Prostate gland (tissue), 2 donors: ENCODE measurements around the gene CDK5RAP1. TPM values are rescaled to one million over a fixed set of nuclear protein-coding genes. Genes with fewer than 3 reads are reported as not detected.
A peak's percentile ranks its signal among the peaks of the same experiment; 100 is the strongest.

Source experiments
- DNase-seq: peaks from one replicate; pipeline ENCODE4 v3.0.0-alpha.2; 2019; ENCODE audit warnings: low spot score
- H3K27ac ChIP-seq, 2 donors: fragments of 200-600 bp; sonication (generic); 2 replicates each; pipeline ENCODE4 v1.5.1; 2017 to 2019
- H3K27me3 ChIP-seq: fragments of 200-600 bp; sonication (generic); replicated peaks from 2 replicates; pipeline ENCODE4 v1.5.1; 2019; ENCODE audit not compliant: insufficient read depth
- H3K36me3 ChIP-seq, 2 donors: fragments of 200-600 bp; sonication (generic); 1 replicate in 1 of 2; 2 replicates in 1 of 2; pipeline versions ENCODE4 v1.5.1 to v1.8.1; 2017 to 2019
- H3K4me1 ChIP-seq: fragments of 200-600 bp; sonication (generic); replicated peaks from 2 replicates; pipeline ENCODE4 v1.5.1; 2019
- H3K4me3 ChIP-seq, 2 donors: fragments of 200-600 bp; sonication (generic); 2 replicates each; pipeline ENCODE4 v1.5.1; 2017 to 2019
- H3K9me3 ChIP-seq: fragments of 200-600 bp; sonication (generic); 2 replicates; pipeline ENCODE4 v1.5.1; 2017
- POLR2A ChIP-seq: fragments of 450-650 bp; IDR thresholded peaks from one replicate; pipeline ENCODE4 v1.6.1; 2016; ENCODE audit warnings: antibody characterized with exemption, mild to moderate bottlenecking
- POLR2AphosphoS5 ChIP-seq: sonication (generic); formaldehyde crosslinking; IDR thresholded peaks from one replicate; pipeline ENCODE4 v1.6.1; 2017; ENCODE audit warnings: antibody characterized with exemption
- WGBS: methylation state at CpG from one replicate; pipeline ENCODE4 v1.1.5; 2018; 5-methylcytosine and 5-hydroxymethylcytosine counted together
- intact Hi-C: fragments of 100-400 bp; cut with DNase I; formaldehyde crosslinking; loops from one replicate; pipeline ENCODE4 v1.14.2; 2022
- total RNA-seq, 2 donors: library from RNA; depleted of rRNA; stranded (reverse); fragments of >200 nt; gene quantifications; one replicate each; pipeline ENCODE4 v1.1.0, GENCODE V29; 2016
- TF ChIP-seq, protein P1 (sequence below), 4 experiments: fragments of 200-600 bp in 2 of 4; fragments of 450-650 bp in 2 of 4; sonication (generic) in 2 of 4; IDR thresholded peaks; 1 replicate in 3 of 4; 2 replicates in 1 of 4; pipeline ENCODE4 v1.5.1; 2016 to 2019; ENCODE audit warnings: antibody characterized with exemption in 4 of 4, mild to moderate bottlenecking in 2 of 4, moderate library complexity in 2 of 4

Gene CDK5RAP1, protein sequence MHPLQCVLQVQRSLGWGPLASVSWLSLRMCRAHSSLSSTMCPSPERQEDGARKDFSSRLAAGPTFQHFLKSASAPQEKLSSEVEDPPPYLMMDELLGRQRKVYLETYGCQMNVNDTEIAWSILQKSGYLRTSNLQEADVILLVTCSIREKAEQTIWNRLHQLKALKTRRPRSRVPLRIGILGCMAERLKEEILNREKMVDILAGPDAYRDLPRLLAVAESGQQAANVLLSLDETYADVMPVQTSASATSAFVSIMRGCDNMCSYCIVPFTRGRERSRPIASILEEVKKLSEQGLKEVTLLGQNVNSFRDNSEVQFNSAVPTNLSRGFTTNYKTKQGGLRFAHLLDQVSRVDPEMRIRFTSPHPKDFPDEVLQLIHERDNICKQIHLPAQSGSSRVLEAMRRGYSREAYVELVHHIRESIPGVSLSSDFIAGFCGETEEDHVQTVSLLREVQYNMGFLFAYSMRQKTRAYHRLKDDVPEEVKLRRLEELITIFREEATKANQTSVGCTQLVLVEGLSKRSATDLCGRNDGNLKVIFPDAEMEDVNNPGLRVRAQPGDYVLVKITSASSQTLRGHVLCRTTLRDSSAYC
- total RNA-seq, result 10 to 100 TPM; 18.0 to 24.7 TPM

DNA sequence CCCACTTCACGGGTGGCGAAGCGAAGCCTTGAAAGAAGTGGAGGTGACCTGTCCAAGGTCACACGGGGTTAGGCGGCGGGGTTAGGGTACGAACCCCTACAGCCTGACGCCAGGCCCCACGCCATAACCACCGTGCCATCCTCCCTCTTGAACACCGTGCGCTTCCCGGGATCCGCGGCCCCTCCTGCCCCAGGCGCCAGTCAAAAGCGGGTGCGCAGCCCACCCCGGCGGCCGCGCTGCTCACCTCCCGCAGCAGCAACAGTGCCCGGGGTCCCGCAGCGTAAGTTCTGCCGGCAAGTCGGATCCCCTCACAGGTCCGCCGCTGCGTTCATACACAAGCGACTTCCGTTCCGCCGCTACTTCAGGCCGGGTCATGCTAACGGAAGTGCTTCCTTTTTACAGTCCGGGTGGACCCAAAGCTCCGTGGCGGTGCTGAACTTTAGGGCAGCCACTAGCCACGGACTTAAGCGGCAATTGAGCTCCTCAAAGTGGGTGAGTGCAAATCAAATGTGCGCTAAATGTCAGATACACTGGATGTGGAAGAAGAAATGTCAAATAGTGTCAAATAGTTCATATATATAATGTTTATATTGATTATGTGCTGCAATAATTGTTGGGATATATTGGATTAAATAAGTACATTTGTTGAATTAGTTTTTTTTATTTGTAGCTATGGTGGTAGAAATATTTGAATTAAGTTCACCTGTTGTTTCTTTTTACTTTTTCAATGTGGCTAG lies at the start of gene CDK5RAP1:
Gene CDK5RAP1 (minus strand): TSS at position 336 of the 737 bp plus-strand sequence. CDS start 4,455 bp downstream, outside the sequence.
- Histone ChIP-seq H3K27ac (peak within 1 kb of the TSS; percentile 53 to 61), H3K9me3 (no peaks in the 10 kb centered on the region), H3K36me3 (no peaks in the 10 kb centered on the region), H3K27me3 (no peaks in the 10 kb centered on the region), H3K4me3 (peak within 1 kb of the TSS; percentile 87 to 93), H3K4me1 (peaks cover 3% of the 10 kb centered on the region)
- peak; percentile 91 for TF ChIP-seq POLR2AphosphoS5
- TF ChIP-seq, protein P1, sequence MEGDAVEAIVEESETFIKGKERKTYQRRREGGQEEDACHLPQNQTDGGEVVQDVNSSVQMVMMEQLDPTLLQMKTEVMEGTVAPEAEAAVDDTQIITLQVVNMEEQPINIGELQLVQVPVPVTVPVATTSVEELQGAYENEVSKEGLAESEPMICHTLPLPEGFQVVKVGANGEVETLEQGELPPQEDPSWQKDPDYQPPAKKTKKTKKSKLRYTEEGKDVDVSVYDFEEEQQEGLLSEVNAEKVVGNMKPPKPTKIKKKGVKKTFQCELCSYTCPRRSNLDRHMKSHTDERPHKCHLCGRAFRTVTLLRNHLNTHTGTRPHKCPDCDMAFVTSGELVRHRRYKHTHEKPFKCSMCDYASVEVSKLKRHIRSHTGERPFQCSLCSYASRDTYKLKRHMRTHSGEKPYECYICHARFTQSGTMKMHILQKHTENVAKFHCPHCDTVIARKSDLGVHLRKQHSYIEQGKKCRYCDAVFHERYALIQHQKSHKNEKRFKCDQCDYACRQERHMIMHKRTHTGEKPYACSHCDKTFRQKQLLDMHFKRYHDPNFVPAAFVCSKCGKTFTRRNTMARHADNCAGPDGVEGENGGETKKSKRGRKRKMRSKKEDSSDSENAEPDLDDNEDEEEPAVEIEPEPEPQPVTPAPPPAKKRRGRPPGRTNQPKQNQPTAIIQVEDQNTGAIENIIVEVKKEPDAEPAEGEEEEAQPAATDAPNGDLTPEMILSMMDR (IDR thresholded peaks at IDR 0.05), result no peak
- TF ChIP-seq POLR2A, result peak; percentile 18
- peak; percentile 76 for DNase-seq
- intact Hi-C loops, result no loop called here
- under 1% methylated on average over 40 of the region's 43 CpGs for WGBS

DNA sequence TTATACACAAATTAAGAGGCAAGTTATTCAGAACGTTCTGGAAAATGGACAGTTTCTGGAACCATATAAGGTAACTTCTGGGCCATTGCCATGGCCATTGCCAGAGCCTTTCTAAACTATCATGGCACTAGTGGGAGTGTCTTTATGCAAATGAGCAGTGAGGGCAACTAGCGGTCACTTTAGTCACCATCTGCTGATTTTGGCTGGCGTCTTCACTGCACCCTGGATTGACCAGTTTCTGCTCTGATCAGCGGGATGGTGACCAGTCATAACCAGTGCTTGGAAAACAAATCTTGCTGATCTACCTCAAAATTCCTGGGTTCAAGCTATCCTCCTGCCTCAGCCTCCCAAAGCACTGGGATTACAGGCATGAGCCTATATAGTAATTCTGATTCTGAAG lies 49.5 kb upstream of the CDK5RAP1 start:
- intact Hi-C loops, result no loop called here
- TF ChIP-seq, protein P1 (IDR thresholded peaks at IDR 0.05), result no peak
- TF ChIP-seq POLR2A (no peak), POLR2AphosphoS5 (no peak)
- Histone ChIP-seq H3K27ac (no peak overlapping the region), H3K36me3 (no peaks in the 10 kb centered on the region), H3K27me3 (no peaks in the 10 kb centered on the region), H3K4me3 (no peak overlapping the region), H3K4me1 (no peaks in the 10 kb centered on the region), H3K9me3 (no peaks in the 10 kb centered on the region)
- WGBS, result 70% methylated on average over 4 of the region's 4 CpGs
- no peak for DNase-seq

DNA sequence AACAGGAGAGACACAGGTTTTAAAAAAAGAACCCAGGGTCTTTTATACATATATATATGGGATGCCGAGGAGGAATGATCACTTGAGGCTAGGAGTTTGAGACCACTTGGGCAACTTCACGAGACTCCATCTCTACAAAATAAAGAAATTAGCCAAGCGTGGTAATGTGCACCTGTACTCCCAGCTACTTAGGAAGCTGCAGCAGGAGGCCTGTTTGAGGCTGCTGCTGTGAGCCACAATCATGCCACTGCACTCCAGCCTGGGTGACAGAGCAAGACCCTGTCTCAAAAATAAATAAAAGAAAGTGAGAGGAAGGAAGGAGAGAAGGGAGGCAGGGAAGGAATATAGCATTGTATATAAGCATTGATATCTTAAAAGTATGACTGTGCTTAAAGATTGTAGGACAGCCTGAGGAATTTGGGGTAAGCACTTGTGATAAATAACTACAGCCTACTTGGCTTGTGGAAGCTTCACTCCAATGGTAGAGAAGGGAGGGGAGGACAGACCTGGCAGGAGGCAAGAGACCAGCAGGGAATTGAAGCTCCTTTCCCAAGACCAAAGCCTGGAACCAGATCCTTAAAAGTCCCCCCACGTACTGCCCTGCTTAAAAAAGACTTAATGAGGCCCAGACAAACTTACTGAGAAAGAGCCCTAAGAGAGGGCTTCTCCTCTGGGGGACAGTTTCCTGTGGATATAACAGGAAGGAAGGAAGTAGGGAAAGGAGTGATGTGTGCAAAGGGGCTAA lies 44.7 kb upstream of the CDK5RAP1 start:
- H3K9me3 ChIP-seq, result no peaks in the 10 kb centered on the region
- DNase-seq, result no peak
- 84% methylated on average over 4 of the region's 4 CpGs for WGBS
- TF ChIP-seq POLR2A, result no peak
- H3K4me3 ChIP-seq, result no peak overlapping the region
- H3K27me3 ChIP-seq, result no peaks in the 10 kb centered on the region
- H3K27ac ChIP-seq, result no peak overlapping the region
- H3K4me1 ChIP-seq, result no peaks in the 10 kb centered on the region
- intact Hi-C loops, result no loop called here
- no peaks in the 10 kb centered on the region for H3K36me3 ChIP-seq

DNA sequence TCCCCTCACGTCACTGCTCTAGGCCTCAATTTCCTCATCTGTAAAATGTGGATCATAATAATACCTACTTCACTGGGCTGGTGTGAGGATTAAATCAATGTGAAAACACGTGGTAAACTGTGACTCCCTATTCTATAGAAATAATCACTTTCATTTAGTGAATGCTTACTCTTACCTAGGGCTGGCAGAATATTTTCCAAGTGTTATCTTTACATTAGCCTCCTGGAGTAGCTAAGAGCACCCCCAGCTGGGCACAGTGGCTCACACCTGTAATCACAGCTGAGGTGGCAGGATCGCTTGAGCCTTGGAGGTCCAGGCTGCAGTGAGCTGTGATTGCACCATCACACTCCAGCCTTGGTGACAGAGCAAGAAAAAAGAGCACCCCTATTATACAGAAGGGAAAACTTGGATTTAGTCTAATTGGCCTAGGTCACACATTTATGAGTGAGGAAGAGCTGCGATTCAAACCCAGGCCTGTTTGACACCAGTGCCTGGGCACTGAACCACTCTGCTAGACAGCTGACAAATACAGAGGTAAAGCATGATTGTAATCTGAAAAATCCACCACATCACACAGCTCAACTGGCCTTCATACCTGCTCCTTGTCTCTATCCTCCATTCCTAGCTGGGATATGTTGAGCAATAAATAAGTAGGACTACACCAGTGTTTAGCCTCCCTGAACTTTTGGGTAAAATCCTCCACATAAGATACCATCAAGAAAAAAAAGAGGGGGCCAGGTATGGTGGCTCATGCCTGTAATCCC lies 43.7 kb upstream of the CDK5RAP1 start:
- Histone ChIP-seq H3K4me3 (no peak overlapping the region), H3K36me3 (no peaks in the 10 kb centered on the region), H3K27me3 (no peaks in the 10 kb centered on the region), H3K4me1 (no peaks in the 10 kb centered on the region), H3K27ac (peak overlapping the region in 1 of 2 donors; percentile 79), H3K9me3 (no peaks in the 10 kb centered on the region)
- no peak for DNase-seq
- no peak for TF ChIP-seq POLR2AphosphoS5
- no peak for TF ChIP-seq POLR2A
- TF ChIP-seq, protein P1 (IDR thresholded peaks at IDR 0.05), result no peak
- WGBS, result 50% methylated on average over 4 of the region's 4 CpGs
- intact Hi-C loops, result no loop called here
